ENCODE measurements around the gene MSH6.
"Not testable (repeated sequence)": the region's sequence is repeated elsewhere in the genome, so short reads cannot be mapped to it uniquely, and the experiment has no call there.

MSH6 gene

DNA sequence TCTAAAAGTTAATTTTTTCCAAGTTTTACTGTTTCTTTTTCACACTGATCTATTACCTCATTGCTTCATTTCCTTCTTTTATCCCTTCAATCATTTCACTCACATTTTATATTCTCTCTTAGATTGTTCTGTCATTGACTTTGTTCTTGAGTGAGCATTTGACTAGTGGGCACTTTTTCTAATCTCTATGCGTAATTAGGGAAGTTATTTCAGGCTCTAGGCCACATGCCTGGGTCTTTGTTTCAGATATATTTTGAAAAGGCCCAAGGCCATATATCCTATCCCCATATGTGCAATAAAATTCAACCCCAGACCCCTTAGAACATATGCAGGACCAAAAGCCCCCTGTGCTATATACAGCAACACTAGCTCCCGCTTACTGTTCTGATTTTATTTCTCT lies 61.2 kb downstream of the MSH6 start:
- no peak for DNase-seq

DNA sequence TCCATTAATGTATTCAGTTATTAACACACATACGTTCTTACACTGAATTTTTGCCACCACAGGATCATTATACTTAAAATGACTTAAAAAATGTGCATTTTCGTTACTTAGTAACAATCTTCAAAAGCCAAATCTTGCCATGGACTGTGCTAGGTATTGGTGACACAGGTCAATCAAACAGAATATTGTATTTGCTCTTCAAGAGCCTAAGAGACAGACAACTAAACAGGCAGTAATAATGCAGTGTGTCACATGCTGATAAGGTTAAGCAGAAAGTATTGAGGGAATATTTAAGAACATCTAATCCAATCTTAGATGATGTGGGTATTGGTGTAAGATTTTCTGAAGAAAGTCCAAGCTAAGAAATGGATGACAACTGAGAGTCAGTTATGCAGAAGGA lies 66.4 kb downstream of the MSH6 start:
- DNase-seq: no peak

DNA sequence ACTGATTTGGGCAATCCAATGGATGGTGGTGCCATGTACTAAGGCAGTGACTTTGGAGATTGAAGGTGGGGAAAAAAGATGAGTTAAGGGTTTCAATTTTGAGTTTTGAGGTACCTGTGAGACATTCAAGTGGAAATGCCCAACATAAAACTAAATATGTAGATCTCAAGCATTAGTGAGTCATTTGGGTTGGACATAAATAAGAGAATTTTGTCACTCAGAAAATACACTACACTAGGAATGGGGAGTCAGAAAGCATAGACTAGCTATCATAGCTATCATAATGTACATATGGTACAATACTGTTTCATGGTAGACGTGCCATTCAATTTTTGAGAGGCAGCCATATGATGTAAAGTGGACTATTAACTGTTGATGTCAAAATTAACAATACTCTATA lies 67.3 kb downstream of the MSH6 start:
- DNase-seq: no peak

DNA sequence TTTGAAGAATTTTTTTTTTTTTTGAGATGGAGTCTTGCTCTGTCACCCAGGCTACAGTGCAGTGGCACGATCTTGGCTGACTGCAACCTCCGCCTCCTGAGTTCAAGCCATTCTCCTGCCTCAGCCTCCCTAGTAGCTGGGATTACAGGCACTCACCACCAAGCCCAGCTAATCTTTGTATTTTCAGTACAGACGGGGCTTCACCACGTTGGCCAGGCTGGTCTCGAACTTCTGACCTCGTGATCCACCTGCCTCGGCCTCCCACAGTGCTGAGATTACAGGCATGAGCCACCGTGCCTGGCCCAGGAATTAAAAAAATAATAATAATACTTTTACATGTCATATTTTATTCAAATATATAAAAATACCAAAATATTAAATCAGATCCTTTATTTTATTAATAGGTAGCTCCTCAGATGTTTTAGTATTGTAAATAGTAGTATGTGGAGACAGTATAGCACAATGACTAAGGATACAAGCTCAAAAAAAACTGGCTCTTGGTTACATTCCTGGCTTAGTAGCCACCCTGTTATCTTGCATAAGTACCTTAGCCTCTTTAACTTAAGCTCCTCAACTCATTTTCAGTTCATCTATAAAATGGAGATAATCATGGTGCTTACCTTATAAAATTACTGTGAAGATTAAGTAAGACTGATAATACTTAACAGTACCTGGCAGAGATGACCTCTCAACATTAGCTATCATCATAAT lies 70.3 kb downstream of the MSH6 start:
- DNase-seq: not testable (repeated sequence)
